Stimulated activated naive CD4-positive, alpha-beta T cell treated with Interleukin-2 at 50 U/mL for 16 hours (primary cell): ENCODE results near the gene USH2A.

ENCODE experiments used
- DNase-seq: peaks from one replicate; lab custom pipeline; 2025; lab: John Stamatoyannopoulos, UW

USH2A gene

DNA sequence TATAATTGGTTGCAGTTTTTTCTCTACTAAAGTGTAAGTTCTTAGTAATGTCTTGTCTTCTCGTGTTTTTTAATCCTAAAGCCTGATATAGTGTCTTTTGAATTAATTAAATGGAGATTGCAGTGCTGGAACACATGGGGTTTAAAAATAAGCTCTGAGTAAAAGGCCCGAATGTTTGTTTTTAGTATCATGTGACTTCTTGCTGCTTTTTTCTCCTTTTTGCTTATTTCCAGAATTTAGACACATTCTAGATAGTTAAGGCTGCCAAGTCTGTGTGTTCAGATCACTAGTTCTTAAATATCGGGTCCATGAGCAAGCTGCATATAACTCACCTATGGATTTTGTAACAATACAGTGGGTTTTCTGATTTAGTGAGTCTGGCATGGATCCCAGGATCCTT lies 828.6 kb downstream of the USH2A start:
- DNase-seq, result no peak

- no peak for DNase-seq
Observed at GRCh38 chr1:215590779-215591491, 832.3 kb downstream of the USH2A start.

DNA sequence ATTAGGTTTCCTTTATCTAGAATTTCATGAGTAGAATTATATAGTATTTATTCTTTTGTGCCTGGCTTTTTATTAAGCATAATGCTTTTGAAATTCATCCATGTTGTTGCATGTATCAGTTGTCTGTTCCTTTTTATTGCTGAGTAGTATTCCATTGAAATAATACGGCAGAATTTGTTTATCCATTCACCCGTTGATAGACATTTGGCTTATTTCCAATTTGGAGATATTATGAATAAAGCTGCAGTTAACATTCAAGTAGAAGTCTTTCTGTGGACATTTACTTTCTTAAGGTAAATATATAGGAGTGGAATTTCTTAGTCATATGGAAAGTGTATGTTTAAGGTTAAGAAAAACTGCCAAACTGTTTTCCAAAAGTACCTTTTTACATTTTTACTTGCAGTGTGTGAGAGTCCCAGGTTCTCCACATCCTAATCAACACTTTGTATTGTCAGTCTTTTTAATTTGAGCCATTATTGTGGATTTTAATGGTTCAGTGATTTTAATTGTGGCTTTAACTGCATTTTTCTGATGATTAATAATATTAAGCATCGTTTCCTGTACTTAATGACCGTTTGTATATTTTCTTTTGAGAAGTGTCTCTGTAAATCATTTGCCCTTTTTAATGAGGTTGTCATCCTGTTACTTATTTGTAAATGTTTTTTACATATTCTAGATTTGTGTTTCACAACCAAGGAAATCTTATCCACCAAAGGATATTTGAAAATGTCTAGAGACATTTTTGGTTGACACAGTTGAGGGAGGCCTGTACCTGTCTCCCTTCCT lies 833.4 kb downstream of the USH2A start:
- no peak for DNase-seq

DNA sequence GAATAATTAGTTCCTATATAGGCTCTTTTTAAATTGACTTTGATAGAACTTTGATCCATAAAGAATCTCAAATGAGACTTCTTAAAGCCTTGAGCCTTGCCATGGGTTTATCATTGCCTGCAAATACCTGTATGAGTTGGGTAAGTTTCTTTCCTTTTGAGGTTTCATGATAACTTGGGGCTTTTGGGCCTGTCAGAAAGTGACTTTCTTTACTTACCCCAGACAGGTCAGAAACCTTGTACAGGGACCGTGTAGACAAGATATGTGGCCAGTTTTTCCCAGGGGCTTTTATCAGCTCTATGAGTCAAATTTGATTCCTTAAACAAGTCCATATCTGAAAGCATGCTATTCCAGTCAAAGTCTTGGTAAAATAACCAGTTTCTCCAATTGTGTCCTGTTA lies 838.9 kb downstream of the USH2A start:
- DNase-seq, result no peak

DNA sequence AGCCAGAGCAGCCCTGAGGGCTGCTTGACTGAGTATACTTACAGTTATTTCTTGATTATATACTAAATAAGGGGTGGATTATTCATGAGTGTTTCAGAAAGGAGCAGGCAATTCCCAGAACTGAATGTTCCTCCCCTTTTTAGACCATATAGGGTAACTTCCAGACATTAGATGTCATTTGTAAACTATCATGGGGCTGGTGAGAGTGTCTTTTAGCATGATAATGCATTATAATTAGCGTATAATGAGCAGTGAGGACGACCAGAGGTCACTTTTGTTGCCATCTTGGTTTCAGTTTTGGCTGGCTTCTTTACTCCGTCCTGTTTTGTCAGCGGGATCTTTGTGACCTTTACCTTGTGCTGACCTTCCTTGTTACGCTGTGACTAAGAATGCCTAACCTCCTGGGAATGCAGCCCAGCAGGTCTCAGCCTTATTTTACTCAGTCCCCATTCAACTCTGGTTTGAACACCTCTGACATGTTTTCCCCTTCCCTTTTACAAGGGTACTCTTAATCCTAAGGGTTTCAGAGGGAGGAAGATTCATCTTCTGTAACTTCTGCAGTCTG lies 840.0 kb downstream of the USH2A start:
- DNase-seq, result no peak

- DNase-seq, result no peak
Observed at GRCh38 chr1:215581896-215582295, 841.4 kb downstream of the USH2A start.
